Vagina (tissue), 2 donors: ENCODE data around the gene PHYHIPL. TPM values are rescaled to one million over a fixed set of nuclear protein-coding genes. Genes with fewer than 3 reads are reported as not detected.

Source experiments
- DNase-seq, 2 donors: peaks; one replicate each; pipeline ENCODE4 v3.0.0-alpha.2; 2017; ENCODE audit errors: extremely low spot score in 2 of 2
- H3K27ac ChIP-seq: fragments of 200-600 bp; sonication (generic); one replicate; pipeline ENCODE4 v1.5.1; 2019
- H3K27me3 ChIP-seq: fragments of 200-600 bp; sonication (generic); one replicate; pipeline ENCODE4 v1.5.1; 2019
- H3K36me3 ChIP-seq, 2 donors: fragments of 200-600 bp; sonication (generic); one replicate each; pipeline ENCODE4 v1.5.1; 2017 to 2019
- H3K4me1 ChIP-seq: fragments of 200-600 bp; sonication (generic); one replicate; pipeline ENCODE4 v1.5.1; 2019
- H3K4me3 ChIP-seq, 2 donors: fragments of 200-600 bp; sonication (generic); 1 replicate in 1 of 2; 2 replicates in 1 of 2; pipeline ENCODE4 v1.5.1; 2016 to 2019
- H3K9me3 ChIP-seq: fragments of 200-600 bp; sonication (generic); one replicate; pipeline ENCODE4 v1.5.1; 2019
- CTCF ChIP-seq, 3 experiments: fragments of 450-650 bp in 2 of 3; fragments of 200-600 bp in 1 of 3; sonication (generic) in 1 of 3; IDR thresholded peaks; one replicate each; pipeline ENCODE4 v1.5.1; 2017 to 2019; ENCODE audit warnings: antibody characterized with exemption in 3 of 3, mild to moderate bottlenecking in 2 of 3, moderate library complexity in 2 of 3
- POLR2A ChIP-seq, 2 donors: fragments of 450-650 bp; IDR thresholded peaks; one replicate each; pipeline ENCODE4 v1.6.1; 2017; ENCODE audit warnings: antibody characterized with exemption in 2 of 2, mild to moderate bottlenecking in 2 of 2, moderate library complexity in 2 of 2
- POLR2AphosphoS5 ChIP-seq, 2 donors: sonication (generic); formaldehyde crosslinking; IDR thresholded peaks; one replicate each; pipeline ENCODE4 v1.9.0; 2017; ENCODE audit warnings: antibody characterized with exemption in 2 of 2, mild to moderate bottlenecking in 2 of 2, low read depth in 1 of 2; ENCODE audit not compliant: insufficient read depth in 1 of 2
- intact Hi-C: fragments of 100-400 bp; cut with DNase I; formaldehyde crosslinking; loops from one replicate; pipeline ENCODE4 v1.15.1; 2023
- total RNA-seq: library from RNA; depleted of rRNA; stranded (reverse); fragments of >200 nt; gene quantifications from one replicate; pipeline ENCODE4 v1.2.3, GENCODE V29; 2016

The PHYHIPL gene
- total RNA-seq, 1 donor from 2014 or later = 2.0 TPM

- intact Hi-C loops = loop anchor here (5.0 kb wide), 1 partner anchor 344 kb away; no protein-coding TSS in a partner anchor
- no peak overlapping the region for H3K4me3 ChIP-seq
- H3K9me3 ChIP-seq = no peaks in the 10 kb centered on the region
- no peak for DNase-seq
- no peaks in the 10 kb centered on the region for H3K27me3 ChIP-seq
- TF ChIP-seq POLR2AphosphoS5 (IDR thresholded peaks at IDR 0.05; ENCODE audit: insufficient read depth in 1 of 2, low read depth in 1 of 2) = no peak
- no peak for TF ChIP-seq POLR2A (IDR thresholded peaks at IDR 0.05)
- no peak for TF ChIP-seq CTCF (IDR thresholded peaks at IDR 0.05)
- no peaks in the 10 kb centered on the region for H3K36me3 ChIP-seq
- H3K4me1 ChIP-seq = no peaks in the 10 kb centered on the region
- no peak overlapping the region for H3K27ac ChIP-seq
Observed at GRCh38 chr10:59243611-59244195, 67.3 kb downstream of the PHYHIPL start.

GRCh38 chr10:59244871-59245270 lies 68.4 kb downstream of the PHYHIPL start:
- H3K9me3 ChIP-seq = no peaks in the 10 kb centered on the region
- no peak for DNase-seq
- H3K4me1 ChIP-seq = no peaks in the 10 kb centered on the region
- TF ChIP-seq CTCF (IDR thresholded peaks at IDR 0.05) (no peak), POLR2AphosphoS5 (IDR thresholded peaks at IDR 0.05; ENCODE audit: insufficient read depth in 1 of 2, low read depth in 1 of 2) (no peak), POLR2A (IDR thresholded peaks at IDR 0.05) (no peak)
- H3K27me3 ChIP-seq = no peaks in the 10 kb centered on the region
- no peaks in the 10 kb centered on the region for H3K36me3 ChIP-seq
- intact Hi-C loops = loop anchor here (5.0 kb wide), 1 partner anchor 342 kb away; no protein-coding TSS in a partner anchor
- no peak overlapping the region for H3K4me3 ChIP-seq
- H3K27ac ChIP-seq = no peak overlapping the region

GRCh38 chr10:59245686-59246085 lies 69.2 kb downstream of the PHYHIPL start:
- Histone ChIP-seq H3K27me3 (no peaks in the 10 kb centered on the region), H3K27ac (no peak overlapping the region), H3K4me1 (no peaks in the 10 kb centered on the region), H3K36me3 (no peaks in the 10 kb centered on the region), H3K4me3 (no peak overlapping the region), H3K9me3 (no peaks in the 10 kb centered on the region)
- no peak for DNase-seq
- TF ChIP-seq POLR2A (IDR thresholded peaks at IDR 0.05) (no peak), POLR2AphosphoS5 (IDR thresholded peaks at IDR 0.05; ENCODE audit: insufficient read depth in 1 of 2, low read depth in 1 of 2) (no peak), CTCF (IDR thresholded peaks at IDR 0.05) (no peak)
- intact Hi-C loops = no loop called here

GRCh38 chr10:59252491-59252890 lies 76.0 kb downstream of the PHYHIPL start:
- intact Hi-C loops = no loop called here
- H3K4me3 ChIP-seq = no peak overlapping the region
- H3K36me3 ChIP-seq = peaks cover 0 to 21% of the 10 kb centered on the region in 2 donors
- TF ChIP-seq POLR2A (IDR thresholded peaks at IDR 0.05) (no peak), POLR2AphosphoS5 (IDR thresholded peaks at IDR 0.05; ENCODE audit: insufficient read depth in 1 of 2, low read depth in 1 of 2) (no peak), CTCF (IDR thresholded peaks at IDR 0.05) (no peak)
- no peak for DNase-seq
- no peaks in the 10 kb centered on the region for H3K4me1 ChIP-seq
- H3K9me3 ChIP-seq = no peaks in the 10 kb centered on the region
- no peaks in the 10 kb centered on the region for H3K27me3 ChIP-seq
- H3K27ac ChIP-seq = no peak overlapping the region

GRCh38 chr10:59255463-59255862 lies 79.0 kb downstream of the PHYHIPL start:
- Histone ChIP-seq H3K4me3 (no peak overlapping the region), H3K36me3 (peaks cover 0 to 21% of the 10 kb centered on the region in 2 donors), H3K27ac (no peak overlapping the region), H3K27me3 (no peaks in the 10 kb centered on the region), H3K9me3 (no peaks in the 10 kb centered on the region), H3K4me1 (no peaks in the 10 kb centered on the region)
- DNase-seq = no peak
- intact Hi-C loops = no loop called here
- TF ChIP-seq POLR2A (IDR thresholded peaks at IDR 0.05) (no peak), CTCF (IDR thresholded peaks at IDR 0.05) (no peak), POLR2AphosphoS5 (IDR thresholded peaks at IDR 0.05; ENCODE audit: insufficient read depth in 1 of 2, low read depth in 1 of 2) (no peak)
